Astrocyte (in vitro differentiated cells and primary cell): ENCODE results near the gene ABCD4.

Experiments
- EZH2 ChIP-seq: IDR thresholded peaks from 2 replicates; pipeline ENCODE4 v1.6.1; 2012; ENCODE audit warnings: mild to moderate bottlenecking, low read length, inconsistent platforms; ENCODE audit not compliant: insufficient read depth
- TF ChIP-seq, protein P1 (sequence below): IDR thresholded peaks from 2 replicates; pipeline ENCODE4 v1.5.1; 2011; ENCODE audit warnings: low read depth, mild to moderate bottlenecking, inconsistent platforms, low read length, moderate library complexity; ENCODE audit not compliant: insufficient read depth

DNA sequence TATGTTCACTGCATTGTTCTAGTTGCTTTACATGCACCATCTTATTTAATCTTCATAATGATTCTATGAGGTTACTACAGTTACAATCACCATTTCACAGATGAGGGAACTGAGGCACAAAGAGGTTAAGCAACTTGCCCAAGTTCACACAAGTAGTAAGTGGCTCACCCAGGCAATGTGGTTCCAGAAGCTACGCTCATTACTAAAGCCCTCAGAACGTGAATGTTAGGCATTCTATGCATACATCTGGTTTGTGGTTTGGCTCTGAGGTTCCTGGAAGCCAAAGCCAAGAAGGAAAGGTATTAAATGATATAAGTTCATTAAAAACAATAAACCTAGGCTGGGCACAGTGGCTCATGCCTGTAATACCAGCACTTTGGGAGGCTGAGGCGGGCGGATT, 31.2 kb upstream of the ABCD4 start:
- TF ChIP-seq, protein P1, sequence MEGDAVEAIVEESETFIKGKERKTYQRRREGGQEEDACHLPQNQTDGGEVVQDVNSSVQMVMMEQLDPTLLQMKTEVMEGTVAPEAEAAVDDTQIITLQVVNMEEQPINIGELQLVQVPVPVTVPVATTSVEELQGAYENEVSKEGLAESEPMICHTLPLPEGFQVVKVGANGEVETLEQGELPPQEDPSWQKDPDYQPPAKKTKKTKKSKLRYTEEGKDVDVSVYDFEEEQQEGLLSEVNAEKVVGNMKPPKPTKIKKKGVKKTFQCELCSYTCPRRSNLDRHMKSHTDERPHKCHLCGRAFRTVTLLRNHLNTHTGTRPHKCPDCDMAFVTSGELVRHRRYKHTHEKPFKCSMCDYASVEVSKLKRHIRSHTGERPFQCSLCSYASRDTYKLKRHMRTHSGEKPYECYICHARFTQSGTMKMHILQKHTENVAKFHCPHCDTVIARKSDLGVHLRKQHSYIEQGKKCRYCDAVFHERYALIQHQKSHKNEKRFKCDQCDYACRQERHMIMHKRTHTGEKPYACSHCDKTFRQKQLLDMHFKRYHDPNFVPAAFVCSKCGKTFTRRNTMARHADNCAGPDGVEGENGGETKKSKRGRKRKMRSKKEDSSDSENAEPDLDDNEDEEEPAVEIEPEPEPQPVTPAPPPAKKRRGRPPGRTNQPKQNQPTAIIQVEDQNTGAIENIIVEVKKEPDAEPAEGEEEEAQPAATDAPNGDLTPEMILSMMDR, result no peak
- TF ChIP-seq EZH2, result no peak
